ENCODE results near the gene CCNI2. TPM values are rescaled to one million over a fixed set of nuclear protein-coding genes. Genes with fewer than 3 reads are reported as not detected.

The CCNI2 gene
- total RNA-seq, 1 donor = 1.5 TPM

DNA sequence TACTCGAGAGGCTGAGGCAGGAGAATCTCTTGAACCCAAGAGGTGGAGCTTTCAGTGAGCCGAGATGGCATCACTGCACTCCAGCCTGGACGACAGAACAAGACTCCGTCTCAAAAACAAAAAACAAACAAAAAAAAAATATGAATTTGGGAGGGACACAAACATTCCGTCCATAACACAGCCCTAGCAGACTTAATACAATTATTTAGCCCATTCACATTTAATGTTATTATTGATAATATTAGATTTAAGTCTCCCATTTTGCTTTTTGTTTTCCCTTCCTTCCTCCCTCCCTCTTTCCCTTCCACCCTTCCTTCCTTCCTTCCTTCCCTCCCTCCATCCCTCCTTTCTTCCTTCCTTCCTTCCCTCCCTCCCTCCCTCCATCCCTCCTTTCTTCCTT is 4.6 kb upstream of the CCNI2 start:
- Histone ChIP-seq H3K4me3 (ENCODE audit: low read length) (no peak overlapping the region), H3K9me3 (ENCODE audit: low read depth, low read length) (no peaks in the 10 kb centered on the region), H3K27me3 (ENCODE audit: insufficient read depth, low read length) (peaks cover 49% of the 10 kb centered on the region), H3K4me1 (ENCODE audit: insufficient read depth, low read length) (peaks cover 16% of the 10 kb centered on the region)

DNA sequence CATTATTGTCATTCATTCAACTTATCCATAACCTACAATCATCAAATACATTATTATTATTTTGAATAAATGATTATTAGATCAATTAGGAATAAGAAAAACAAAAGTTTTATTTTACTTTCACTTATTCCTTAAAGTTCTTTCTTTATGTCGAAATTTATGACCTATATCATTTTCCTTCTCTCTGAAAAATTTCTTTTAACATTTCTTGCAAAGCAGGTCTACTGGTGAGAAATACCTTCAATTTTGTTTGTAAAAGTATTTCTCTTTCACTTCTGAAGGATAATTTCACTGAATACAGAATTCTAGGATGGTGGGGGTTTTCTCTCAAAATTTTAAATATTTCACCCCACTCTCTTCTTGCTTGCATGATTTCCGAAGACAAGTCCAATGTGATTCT is 2.6 kb upstream of the CCNI2 start:
- no peak overlapping the region for H3K4me3 ChIP-seq (ENCODE audit: low read length)
- no peaks in the 10 kb centered on the region for H3K9me3 ChIP-seq (ENCODE audit: low read depth, low read length)
- peaks cover 12% of the 10 kb centered on the region for H3K4me1 ChIP-seq (ENCODE audit: insufficient read depth, low read length)
- peaks cover 56% of the 10 kb centered on the region for H3K27me3 ChIP-seq (ENCODE audit: insufficient read depth, low read length)

DNA sequence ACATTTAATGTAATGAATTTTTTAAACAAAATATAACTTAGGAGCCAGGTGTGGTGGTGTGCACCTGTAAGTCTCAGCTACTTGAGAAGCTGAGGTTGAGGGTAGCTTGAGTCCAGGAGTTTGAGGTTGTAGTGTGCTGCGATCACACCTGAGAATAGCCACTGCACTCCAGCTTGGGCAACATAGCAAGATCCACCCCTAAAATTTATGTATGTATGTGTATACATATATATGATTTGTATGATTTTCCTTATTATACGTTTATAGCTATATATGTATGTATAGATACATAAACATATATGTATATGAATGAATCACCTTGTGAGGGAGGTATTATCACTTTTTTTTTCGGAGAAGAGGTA is 653 bp upstream of the CCNI2 start:
- no peak overlapping the region for H3K4me3 ChIP-seq (ENCODE audit: low read length)
- no peaks in the 10 kb centered on the region for H3K9me3 ChIP-seq (ENCODE audit: low read depth, low read length)
- H3K4me1 ChIP-seq (ENCODE audit: insufficient read depth, low read length) = peaks cover 12% of the 10 kb centered on the region
- H3K27me3 ChIP-seq (ENCODE audit: insufficient read depth, low read length) = peaks cover 56% of the 10 kb centered on the region

DNA sequence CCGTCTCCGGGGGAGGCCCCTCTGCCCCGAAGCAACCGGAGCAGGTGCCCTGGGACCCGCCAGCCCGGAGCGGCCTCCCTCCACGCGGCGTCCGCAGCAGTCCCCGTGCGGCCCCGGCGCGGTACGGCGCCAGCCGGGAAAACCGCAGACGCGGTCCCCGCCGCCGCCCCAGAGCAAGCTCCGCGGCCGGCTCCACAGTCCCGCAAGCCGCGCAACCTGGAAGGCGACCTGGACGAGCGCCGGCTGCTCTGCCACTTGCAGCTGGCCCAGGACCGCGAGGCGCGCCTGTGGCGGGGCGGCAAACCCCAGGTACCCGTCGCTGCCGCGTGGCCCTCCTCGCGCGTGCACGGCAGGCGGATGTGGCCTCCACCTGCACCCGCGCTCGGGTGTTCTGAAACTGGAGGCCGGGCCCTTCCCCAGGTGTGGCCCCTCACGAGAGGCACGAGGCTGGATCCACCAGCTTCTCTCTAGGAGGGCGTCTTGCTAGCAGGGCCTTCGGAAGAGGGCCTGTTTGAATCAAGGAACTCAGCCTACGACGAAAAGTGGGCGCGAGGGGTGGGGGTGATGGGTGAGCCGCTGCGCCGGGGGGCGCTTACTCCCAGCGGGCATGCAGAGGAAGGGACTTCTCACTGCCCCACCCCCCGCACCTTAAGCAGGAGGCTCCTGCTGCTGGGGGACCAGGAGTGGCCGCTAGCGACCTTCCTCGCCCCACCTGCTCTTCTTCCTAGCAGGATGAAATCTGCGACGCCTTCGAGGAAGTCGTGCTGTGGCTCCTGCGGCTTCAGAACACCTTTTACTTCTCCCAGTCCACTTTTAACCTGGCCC is 602 bp downstream of the CCNI2 start:
- Histone ChIP-seq H3K27me3 (ENCODE audit: insufficient read depth, low read length) (peaks cover 47% of the 10 kb centered on the region), H3K9me3 (ENCODE audit: low read depth, low read length) (no peaks in the 10 kb centered on the region), H3K4me3 (ENCODE audit: low read length) (peak overlapping the region; percentile 36), H3K4me1 (ENCODE audit: insufficient read depth, low read length) (peaks cover 12% of the 10 kb centered on the region)

DNA sequence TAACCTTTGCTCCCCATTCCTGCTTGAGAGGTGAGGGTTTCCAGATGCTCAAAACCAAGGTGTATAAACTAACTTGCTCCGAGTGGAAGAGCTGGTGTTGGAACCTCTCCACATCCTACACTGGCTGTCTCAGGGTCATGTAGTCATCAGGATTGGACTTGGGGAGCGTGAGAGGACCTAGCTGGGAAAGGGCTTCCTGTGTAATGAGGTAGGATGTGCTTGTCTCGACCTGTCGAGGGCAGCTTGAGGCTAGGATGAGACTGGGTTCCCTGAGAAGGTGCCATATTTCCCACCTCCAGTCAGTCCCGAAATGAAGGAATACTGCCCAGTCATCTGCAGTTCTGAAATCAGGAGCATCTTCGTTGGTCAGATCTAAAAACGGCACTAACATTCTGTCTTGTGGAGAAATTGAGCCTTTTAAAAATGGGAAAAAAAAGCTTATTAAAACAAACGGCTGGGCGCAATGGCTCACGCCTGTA is 1.3 kb downstream of the CCNI2 start:
- peaks cover 47% of the 10 kb centered on the region for H3K27me3 ChIP-seq (ENCODE audit: insufficient read depth, low read length)
- no peaks in the 10 kb centered on the region for H3K9me3 ChIP-seq (ENCODE audit: low read depth, low read length)
- H3K4me3 ChIP-seq (ENCODE audit: low read length) = no peak overlapping the region
- peaks cover 12% of the 10 kb centered on the region for H3K4me1 ChIP-seq (ENCODE audit: insufficient read depth, low read length)

DNA sequence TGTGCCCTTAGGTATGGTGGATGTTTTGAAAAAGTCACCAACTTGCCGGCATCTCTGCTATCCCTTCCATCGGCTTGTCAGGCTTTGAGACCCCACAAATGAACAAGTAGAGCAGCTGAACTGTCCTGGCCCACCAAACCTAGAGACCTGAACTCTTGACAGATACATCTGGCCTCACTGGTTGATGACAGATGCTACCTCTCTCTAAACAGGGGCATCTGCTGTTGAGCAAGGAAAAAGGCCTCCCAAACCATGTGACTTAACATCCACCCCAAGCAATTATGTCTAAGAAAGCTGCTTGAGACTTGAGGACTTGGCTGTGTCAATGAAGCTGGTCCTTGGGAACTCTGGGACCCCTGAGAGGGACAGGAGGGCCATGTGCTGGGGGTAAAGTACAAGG is 2.3 kb downstream of the CCNI2 start:
- Histone ChIP-seq H3K27me3 (ENCODE audit: insufficient read depth, low read length) (peaks cover 42% of the 10 kb centered on the region), H3K4me1 (ENCODE audit: insufficient read depth, low read length) (peaks cover 12% of the 10 kb centered on the region), H3K9me3 (ENCODE audit: low read depth, low read length) (no peaks in the 10 kb centered on the region), H3K4me3 (ENCODE audit: low read length) (no peak overlapping the region)

DNA sequence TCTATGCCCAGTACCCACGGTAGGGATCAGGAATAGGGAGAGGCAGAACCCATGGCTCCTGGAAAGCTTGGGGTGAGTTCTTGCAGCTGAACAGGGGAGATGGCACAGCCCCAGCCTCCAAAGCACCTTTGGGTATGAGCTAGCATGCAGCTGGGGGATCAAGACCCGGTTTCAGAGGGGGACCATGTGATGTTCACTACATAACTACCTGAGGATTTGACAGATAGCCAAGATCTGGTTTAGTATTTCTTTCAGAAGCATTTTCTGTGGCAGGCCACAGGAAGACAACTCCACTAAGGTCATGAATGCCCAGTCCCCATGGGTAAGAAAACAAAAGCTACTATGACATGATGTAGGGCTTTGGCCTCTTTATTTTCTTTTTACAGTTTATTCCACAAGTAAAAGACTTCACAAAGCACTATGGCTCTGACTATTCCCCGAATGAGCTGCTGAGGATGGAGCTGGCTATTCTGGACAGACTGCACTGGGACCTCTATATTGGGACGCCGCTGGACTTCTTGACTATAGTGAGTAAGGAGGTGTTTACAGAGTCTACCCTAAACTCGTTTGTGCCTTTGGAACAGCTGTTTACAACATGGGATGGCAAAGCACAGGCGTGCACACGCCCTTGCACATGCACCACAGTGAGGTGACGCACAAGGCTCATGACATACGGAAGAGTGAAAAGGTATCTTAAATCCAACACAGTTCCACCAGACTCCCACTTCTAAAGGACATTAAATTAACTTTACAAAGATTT is 3.4 kb downstream of the CCNI2 start:
- peaks cover 12% of the 10 kb centered on the region for H3K4me1 ChIP-seq (ENCODE audit: insufficient read depth, low read length)
- H3K27me3 ChIP-seq (ENCODE audit: insufficient read depth, low read length) = peaks cover 32% of the 10 kb centered on the region
- H3K9me3 ChIP-seq (ENCODE audit: low read depth, low read length) = no peaks in the 10 kb centered on the region
- no peak overlapping the region for H3K4me3 ChIP-seq (ENCODE audit: low read length)

DNA sequence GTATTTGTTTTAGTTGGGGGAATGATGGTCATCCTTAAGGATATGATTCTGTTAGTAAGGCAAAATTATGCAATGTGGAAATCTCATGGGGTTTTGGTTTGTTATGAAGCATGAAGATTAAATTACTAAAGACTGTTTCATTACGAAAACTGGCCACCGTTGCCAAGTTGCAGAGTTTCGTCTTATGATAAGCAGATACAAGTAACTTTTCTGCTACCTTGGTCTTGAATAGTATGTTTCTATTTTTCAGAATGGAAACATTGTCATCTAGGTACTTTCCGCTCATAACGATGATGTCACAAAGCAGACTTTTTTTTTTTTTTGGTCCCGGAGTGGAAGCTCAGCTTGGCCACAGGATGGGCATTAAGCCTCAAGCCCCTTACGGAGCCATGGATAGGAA is 4.2 kb downstream of the CCNI2 start:
- no peak overlapping the region for H3K4me3 ChIP-seq (ENCODE audit: low read length)
- no peaks in the 10 kb centered on the region for H3K9me3 ChIP-seq (ENCODE audit: low read depth, low read length)
- peaks cover 24% of the 10 kb centered on the region for H3K27me3 ChIP-seq (ENCODE audit: insufficient read depth, low read length)
- peaks cover 12% of the 10 kb centered on the region for H3K4me1 ChIP-seq (ENCODE audit: insufficient read depth, low read length)

DNA sequence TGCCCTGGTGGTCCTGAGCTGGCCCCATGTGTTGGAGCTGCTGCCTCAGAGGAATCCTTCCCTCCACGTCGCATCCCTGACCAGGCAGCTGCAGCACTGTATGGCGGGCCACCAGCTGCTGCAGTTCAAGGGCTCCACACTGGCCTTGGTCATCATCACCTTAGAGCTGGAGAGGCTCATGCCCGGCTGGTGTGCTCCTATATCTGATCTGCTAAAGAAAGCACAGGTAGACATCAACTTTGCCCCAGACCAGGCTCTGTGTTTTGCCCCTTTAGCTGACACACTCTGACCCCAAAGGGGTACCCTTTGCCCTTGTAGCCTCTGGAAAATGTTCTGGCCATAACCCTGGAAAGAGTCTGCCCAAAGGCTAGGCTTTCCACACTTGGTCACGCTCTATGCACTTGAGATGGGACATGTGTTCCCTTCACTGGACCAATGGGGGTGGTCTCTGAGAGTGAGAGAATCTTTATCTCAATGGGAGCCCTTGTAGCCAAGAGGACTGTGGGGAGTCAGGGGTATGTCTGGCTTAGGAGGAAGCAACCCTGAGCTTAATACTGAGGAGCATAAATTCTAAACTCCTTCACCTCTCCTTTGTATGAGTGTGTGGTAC is 4.8 kb downstream of the CCNI2 start:
- Histone ChIP-seq H3K4me1 (ENCODE audit: insufficient read depth, low read length) (peaks cover 6% of the 10 kb centered on the region), H3K9me3 (ENCODE audit: low read depth, low read length) (no peaks in the 10 kb centered on the region), H3K27me3 (ENCODE audit: insufficient read depth, low read length) (peaks cover 17% of the 10 kb centered on the region), H3K4me3 (ENCODE audit: low read length) (no peak overlapping the region)

DNA sequence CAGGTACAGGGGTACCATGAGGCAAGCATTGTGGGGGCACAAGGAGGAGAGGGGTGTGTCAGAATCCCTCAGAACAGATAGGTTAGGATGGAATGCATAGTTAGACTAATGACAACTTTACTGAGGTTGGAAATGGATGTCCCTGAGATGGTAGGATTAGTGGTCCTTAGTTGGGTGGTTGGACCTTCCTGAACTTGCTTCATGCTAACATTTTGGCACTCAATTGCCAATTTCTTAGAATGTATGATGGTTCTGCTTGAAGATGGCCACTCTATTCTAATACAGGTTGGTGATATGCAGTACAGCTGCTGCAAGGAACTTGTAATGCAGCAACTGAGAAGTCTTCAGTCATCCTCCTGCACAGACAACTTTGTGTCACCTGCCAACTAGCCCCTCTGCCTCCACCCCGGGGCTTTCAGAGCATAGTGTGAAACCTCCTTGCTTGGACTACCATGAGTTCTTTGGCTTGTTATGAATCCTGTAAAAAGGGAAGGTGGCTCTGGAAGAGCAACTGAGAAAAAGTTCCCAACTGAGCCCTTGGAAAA is 5.4 kb downstream of the CCNI2 start:
- Histone ChIP-seq H3K27me3 (ENCODE audit: insufficient read depth, low read length) (peaks cover 12% of the 10 kb centered on the region), H3K4me3 (ENCODE audit: low read length) (no peak overlapping the region), H3K9me3 (ENCODE audit: low read depth, low read length) (no peaks in the 10 kb centered on the region), H3K4me1 (ENCODE audit: insufficient read depth, low read length) (no peaks in the 10 kb centered on the region)

DNA sequence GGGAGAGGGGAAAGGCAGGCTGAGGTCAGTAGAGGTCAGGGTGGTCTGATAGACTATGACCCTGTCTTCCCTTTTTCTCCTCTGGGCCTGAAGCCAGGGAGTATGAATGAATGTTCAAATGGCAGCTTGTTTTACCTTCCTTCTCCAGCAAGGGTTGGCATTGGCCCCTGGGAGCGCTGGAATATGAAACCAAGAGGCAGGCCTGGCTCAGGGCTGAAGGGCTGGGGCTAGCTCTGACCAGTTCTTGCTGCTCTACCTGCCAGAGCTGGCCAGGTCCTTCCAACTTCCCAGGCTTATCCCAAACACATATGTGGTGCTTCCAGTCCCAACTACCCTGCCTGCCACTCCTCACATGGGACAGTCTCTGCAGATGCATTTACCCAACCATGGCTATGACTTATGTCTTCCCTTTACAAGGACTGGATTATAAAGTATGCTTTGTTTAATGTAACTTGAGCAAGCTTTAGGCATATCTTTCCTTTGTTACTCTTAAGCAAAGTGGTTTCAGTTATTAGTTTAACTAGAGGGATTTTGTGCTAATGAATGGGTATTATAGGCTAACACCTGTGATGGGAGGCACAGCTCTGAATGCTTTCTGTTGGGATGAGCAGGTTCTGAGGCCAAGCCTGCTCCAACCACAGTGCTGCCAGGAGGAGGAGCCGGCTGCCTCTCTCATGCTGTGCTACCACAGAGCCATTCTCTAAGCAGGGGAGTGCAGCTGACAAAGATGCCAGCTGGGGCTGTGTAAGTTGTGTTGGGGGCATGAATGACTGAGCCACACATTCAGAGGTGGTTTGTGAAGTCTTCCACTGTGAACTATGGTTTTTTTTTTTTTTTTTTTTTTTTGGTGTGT is 6.1 kb downstream of the CCNI2 start:
- Histone ChIP-seq H3K27me3 (ENCODE audit: insufficient read depth, low read length) (peaks cover 5% of the 10 kb centered on the region), H3K4me3 (ENCODE audit: low read length) (no peak overlapping the region), H3K9me3 (ENCODE audit: low read depth, low read length) (no peaks in the 10 kb centered on the region), H3K4me1 (ENCODE audit: insufficient read depth, low read length) (no peaks in the 10 kb centered on the region)

DNA sequence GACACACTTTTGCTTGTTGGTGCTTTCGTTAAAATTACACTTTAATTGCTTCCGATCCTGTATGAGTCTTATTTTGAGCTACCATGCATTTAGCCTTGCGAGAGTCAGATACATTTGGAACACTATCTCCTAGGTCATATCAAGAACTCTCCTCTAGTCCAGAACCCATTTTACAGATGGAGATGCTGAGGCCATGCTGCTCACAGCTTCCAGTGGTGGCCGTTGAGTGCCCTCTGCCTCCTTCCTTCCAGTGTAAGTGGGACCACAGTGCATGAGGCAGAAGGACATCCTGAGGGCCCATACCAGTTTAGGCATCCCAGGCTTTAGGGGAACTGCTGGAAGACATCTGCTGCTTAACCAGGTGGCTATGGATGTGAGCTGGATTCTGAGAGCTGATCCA is 6.9 kb downstream of the CCNI2 start:
- no peaks in the 10 kb centered on the region for H3K4me1 ChIP-seq (ENCODE audit: insufficient read depth, low read length)
- H3K4me3 ChIP-seq (ENCODE audit: low read length) = no peak overlapping the region
- H3K27me3 ChIP-seq (ENCODE audit: insufficient read depth, low read length) = no peaks in the 10 kb centered on the region
- no peaks in the 10 kb centered on the region for H3K9me3 ChIP-seq (ENCODE audit: low read depth, low read length)

DNA sequence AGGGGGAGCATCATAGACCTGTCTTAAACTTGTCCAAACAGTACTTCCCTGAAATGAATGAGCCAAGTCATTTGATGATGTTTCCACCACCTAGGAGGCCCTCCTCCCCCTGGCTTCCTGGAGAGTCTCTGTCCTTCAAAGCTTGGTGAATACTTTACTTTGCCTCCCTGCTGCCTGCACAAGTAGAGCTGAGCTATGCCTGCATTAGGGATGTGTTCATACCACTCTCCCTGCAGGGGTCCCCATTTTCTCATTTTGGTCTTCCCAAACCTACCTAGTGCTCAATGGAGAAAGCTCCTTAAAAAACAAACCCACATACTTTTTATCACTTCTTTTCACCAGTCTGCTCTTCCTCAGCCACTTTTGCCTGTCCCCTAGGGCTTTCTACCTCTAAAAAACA is 7.7 kb downstream of the CCNI2 start:
- H3K27me3 ChIP-seq (ENCODE audit: insufficient read depth, low read length) = no peaks in the 10 kb centered on the region
- no peaks in the 10 kb centered on the region for H3K9me3 ChIP-seq (ENCODE audit: low read depth, low read length)

DNA sequence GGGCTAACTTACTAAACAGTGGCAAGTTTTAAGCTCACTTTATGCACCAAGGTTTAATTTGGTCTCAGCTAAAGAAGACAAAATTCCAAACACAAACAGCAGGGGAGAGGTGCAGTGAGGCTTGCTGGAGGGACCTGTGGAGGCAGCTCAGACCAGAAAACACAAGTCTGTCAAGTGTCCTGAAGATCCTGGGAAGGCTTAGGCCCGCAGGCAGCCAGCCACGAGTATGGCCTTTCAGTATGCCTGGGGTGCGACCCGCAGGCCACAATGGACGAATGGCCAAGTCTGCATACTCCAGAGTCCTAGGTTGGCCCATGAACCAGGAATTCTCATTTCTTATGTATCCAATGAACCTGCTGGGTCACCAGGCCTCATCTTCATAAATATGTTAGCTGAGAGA is 9.3 kb downstream of the CCNI2 start:
- Histone ChIP-seq H3K9me3 (ENCODE audit: low read depth, low read length) (no peaks in the 10 kb centered on the region), H3K4me1 (ENCODE audit: insufficient read depth, low read length) (no peaks in the 10 kb centered on the region), H3K4me3 (ENCODE audit: low read length) (no peak overlapping the region)

More for the DNA sequence above, 7.7 kb downstream of the CCNI2 start:
- no peaks in the 10 kb centered on the region for H3K4me1 ChIP-seq (ENCODE audit: insufficient read depth, low read length)
- H3K4me3 ChIP-seq (ENCODE audit: low read length) = no peak overlapping the region

More for the DNA sequence above, 9.3 kb downstream of the CCNI2 start:
- H3K27me3 ChIP-seq (ENCODE audit: insufficient read depth, low read length) = no peaks in the 10 kb centered on the region
